NCI-H2227 treated with DMSO at 0.1 percent for 48 hours (cell line): ENCODE measurements around the gene FAM78A.
A peak's percentile ranks its signal among the peaks of the same experiment; 100 is the strongest.
"Not testable (repeated sequence)": the region's sequence is repeated elsewhere in the genome, so short reads cannot be mapped to it uniquely, and the experiment has no call there.

Source experiments
- DNase-seq: peaks from one replicate; lab custom pipeline; 2025; lab: John Stamatoyannopoulos, UW

Gene FAM78A

GRCh38 chr9:131281119-131281965 lies 5.0 kb upstream of the FAM78A start:
- no peak for DNase-seq

- DNase-seq: no peak
Measured at GRCh38 chr9:131280660-131281059, 4.3 kb upstream of the FAM78A start.

GRCh38 chr9:131279863-131280570 lies 3.7 kb upstream of the FAM78A start:
- DNase-seq: no peak

DNA sequence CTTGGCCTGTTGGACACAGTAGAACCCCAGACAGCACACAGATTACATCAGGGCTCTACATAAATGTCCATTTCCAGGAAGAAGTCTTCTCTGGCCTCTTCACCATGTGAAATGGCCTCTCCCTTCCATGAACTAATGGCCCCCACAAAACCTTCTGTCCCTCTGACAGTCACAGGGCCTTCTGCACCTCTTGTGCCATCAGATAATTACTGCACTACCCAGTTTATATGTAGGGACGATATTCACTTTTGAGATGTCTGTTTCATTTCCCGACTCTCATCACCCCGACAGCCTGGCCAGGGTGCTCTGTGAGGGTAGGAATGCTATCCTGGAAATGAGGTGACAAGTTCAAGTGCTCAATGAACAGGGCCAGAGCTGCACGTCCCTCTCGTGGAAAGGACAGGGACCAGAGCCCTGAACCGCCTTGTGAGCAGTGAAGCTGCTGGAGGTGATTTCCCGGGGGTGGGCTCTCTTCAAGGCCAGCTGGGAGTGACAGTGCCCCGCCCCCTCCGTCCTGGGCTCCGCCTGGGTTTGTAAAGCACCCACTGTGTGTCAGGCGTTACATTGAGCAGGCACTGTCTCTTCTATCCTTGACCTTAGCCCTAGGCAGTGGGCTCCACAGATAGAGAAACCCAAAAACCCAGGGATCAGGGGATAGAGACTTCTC lies 3.0 kb upstream of the FAM78A start:
- no peak for DNase-seq

- DNase-seq: no peak
Measured at GRCh38 chr9:131278702-131279111, 2.4 kb upstream of the FAM78A start.

GRCh38 chr9:131277910-131278701 lies 1.8 kb upstream of the FAM78A start:
- DNase-seq: peak; percentile 69

DNA sequence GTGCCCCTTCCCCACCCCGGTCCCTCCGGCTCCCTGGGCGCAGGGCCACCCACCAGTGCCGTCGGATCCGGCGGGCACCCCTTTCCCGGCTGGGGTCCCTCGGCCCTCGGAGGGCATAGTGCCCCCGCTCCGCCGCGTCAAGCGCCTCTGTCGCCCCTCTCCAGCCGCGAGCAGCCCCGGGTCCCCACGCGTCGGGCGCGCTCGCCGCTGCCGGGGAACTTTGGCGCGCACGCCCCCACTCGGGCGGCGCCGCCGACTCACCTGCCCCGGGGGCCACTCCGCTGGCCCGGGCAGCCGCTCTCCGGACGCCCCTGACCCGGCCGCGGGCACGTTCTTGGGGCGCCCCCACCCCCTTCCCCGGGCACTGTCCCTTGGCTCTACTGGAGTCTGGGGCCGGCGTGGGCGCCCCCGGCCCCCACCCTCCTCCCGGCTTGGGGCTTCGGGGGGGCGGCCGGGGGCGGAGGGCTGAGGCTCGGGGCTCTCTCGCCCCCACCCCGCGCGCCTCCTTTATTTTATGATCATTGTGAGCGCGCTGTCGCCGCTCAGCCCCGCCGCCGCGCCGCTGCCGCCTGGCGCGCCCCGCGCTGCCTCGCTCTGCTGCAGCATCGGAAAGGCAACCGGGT lies 1.1 kb upstream of the FAM78A start:
- DNase-seq: no peak

DNA sequence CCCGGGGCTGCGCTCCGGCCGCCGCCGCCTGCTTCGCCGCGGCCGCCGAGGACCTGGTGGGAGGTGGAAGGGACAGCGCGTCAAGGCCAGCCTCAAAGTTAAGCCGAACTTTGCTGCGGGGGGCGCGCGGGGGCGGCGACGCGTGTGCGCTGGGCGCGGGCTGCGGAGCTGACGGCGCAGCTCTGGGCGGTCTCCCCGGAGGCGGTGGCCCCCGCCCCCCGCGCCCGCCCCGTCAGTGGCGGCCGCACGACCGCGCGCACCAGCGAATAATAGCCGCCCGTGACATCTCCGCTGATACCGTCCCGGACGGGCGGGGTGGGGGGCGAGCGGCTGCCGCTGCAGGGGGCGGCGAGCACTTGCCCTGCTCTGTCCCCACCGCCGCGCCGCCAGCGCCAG lies 579 bp upstream of the FAM78A start:
- no peak for DNase-seq

DNA sequence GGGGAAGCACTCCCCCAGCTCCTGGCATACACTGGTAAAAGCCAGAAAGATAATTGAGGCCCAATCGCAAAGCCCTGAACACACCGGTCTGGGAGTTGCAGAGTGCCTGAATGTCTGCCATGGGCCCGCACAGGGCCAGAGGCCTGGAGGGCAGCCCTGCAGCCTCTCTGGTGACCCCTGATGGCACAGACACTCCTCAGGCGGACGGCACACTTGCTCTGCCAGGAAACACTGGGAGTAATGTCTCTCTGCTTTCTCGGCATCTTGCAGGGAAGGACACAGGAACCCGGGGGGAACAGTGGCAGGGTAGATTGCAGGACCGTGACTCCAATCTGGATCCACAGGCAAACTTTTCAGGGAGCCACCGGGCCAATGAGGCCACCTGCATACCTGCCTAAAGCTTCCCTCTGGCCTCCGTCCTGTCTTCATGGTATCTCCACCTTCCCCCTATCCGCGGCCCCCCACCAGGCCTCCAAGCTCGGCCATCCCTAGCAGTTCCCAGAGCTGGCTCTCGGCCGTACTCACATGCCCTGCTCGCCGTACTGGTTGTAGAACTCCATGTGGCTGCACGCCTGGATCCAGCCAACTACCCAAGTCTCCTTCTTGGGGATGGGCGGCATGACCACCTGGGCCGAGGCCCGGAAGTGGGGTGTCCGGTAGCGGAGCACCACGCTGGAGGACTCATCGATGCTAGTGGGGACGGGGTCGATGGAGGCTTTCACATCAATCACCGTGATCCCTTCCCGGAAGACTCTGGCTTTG lies 797 bp downstream of the FAM78A start:
- DNase-seq: no peak

DNA sequence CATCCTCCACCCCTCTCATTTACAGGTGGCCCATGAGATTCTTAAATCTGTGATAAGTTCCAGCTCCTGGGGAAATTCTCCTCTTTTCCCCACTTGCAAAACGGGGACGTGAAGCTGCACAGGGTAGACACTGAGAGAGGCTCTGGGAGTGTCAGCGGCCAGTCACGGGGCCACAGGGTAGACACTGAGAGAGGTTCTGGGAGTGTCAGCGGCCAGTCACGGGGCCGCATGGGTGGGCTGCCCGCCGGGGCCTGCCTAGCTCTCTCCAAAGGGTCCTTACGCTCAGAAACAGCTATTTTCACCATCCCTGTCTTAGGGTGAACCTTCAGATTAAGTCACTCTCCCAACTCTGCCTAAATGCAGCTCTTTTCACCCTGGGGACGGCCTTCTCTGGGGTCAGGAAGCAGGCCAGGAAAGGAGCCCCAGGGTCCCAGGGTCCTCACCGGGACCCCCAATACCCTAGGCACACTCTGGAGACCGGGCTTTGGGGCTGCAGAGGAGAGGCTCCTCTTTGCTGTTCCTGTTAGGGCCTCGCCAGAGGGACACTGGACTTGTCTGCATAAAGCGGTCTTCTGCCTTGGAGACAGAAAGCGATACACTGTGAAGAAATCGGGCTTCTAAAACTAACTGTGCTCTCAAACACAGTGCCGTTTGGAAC lies 1.5 kb downstream of the FAM78A start:
- no peak for DNase-seq

DNA sequence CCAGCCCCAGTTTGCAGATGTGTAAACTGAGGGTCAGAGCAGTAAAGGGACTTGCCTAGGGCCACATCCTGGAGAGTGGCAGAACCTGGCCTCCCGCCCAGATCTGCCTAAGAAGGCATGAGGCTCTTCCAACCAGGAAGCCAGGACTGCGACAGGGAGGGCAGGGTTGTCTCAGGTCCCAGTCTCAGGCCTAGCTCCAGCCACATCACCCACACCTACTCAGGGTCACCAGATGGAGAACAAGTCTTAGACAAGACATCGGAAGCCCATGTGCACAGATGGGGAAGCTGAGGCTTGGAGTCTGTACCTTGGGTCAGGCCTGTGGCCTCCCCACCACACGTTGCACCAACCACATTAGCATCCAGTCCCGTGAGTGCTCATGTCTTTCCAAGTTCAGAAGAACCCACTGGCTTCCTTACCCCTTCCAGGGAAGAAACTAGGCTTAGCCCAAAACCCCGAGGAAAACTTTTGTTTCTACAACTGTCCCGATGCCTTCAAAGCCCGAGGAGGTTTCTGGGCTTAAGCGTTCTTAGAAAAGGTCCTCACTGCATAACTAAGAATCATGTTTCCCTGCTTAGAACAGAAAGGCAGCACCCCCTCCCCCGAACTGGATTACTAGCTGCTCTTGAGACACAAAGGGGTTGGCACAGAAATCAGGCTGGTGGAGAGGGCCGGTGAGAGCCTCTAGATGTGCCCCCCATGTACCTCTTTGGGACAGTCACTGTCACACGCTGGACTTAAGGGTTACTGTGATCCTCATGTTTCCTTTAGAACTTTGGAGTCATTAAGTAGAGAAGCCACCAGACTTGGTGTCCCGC lies 2.2 kb downstream of the FAM78A start:
- no peak for DNase-seq

GRCh38 chr9:131273146-131273855 lies 3.0 kb downstream of the FAM78A start:
- DNase-seq: no peak

DNA sequence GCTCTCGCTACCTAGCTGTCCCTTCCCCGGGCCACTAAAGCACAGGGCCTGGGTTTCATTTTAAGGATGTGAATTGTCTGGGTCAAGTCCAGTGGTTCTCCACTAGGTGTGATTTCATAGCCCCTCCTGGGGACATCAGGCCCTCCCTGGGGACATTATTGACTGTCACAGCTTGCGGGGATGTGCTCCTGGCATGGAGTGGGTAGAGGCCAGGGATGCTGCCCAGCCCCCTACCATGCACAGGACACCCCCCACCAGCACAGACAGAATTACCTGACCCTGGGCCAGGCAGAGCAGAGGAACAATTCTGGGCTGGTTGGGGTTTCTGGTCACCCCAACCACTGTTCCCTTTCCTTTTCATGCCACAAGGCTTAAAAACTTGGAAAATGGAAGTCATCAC lies 4.1 kb downstream of the FAM78A start:
- DNase-seq: no peak

GRCh38 chr9:131271506-131271931 lies 4.8 kb downstream of the FAM78A start:
- no peak for DNase-seq

DNA sequence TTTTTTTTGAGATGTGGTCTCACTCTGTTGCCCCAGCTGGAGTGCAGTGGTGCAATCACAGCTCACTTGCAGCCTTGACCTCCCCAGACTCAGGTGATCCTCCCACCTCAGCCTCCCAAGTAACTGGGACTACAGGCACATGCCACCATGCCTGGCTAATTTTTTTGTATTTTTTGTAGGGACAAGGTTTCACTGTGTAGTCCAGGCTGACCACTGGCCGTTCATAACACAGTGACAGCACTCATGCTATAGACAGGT lies 5.4 kb downstream of the FAM78A start:
- not testable (repeated sequence) for DNase-seq

DNA sequence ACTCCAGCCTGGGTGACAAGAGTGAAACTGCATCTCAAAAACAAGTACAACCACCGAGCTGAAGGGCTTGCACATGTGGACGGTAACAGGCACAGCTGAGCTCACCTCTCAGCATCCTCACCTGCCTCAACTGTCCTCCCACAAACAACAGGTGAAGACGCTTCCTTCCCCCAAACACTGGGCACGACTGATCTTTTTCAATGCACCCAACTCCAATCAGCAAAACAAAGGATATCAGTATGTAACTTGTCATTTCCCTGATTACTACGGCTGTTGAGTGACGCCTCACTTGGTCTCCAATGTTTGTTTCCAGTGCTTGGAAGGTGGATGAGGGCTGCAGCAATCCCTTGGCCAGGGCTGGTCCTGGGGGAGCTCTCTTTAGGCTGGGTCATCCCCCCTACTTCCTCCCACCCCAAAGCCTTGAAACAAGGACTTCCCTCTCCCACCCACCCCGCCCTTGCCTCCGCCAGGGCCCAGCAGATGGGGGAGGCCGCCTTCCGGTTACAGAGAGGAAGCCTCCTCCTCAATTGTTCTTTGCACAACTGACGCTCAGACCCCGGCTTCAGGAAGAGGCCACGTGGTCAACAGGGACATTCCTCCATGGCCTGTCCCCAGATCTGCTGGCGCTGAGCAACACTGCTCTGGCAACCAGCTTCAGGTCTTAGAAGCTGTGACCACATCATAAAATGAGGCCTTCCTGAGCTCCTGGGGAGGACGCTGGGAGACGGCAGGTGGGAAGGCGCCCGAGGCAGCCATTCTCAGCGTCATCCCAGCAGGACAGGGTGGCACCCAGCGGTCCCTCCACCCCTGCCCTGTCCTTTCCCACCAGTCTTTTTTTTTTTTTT lies 5.9 kb downstream of the FAM78A start:
- no peak for DNase-seq

- no peak for DNase-seq
Measured at GRCh38 chr9:131266266-131267229, 9.8 kb downstream of the FAM78A start.
